ENCODE results near the gene CSTF3. TPM values are rescaled to one million over a fixed set of nuclear protein-coding genes. Genes with fewer than 3 reads are reported as not detected.

CSTF3 gene
- total and polyA plus RNA-seq, 9 of the 15 experiments (the other 6 are each of a cell fraction or from before 2014, with no cell fraction given) = 37.0 to 111 (median 61.0) TPM

DNA sequence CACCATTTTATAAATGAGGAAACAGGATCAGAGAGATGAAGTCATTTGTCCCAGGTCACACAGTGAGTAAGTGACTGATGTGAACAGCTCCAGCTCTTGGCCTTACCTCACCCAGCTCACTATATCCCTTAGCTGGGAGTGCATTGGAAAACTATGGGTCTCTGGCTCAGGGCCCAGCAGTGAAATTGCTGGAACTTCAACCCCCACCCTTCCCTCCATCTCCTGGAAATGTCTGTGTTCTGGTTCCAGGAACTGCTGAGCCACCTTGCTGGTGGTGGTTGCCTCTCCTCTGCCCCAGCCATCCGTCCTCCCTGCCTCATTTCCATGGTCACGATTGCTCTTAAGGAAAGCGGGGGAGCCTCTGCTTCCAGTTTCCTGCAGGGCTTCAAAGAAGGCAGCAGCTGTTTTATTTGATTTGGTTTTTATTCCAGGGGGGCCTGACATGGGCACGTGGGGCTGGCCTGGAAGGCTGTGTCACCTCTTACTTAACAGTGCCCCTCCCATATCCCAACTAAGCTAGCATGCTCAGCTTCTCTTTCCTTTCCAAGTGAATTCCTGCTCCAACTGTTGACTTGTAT, 46.2 kb upstream of the CSTF3 start (continued):
- no peak for TF ChIP-seq TCF3 (CRISPR knock-in tag; IDR thresholded peaks at IDR 0.05)
- no peak for TF ChIP-seq STAT5A (IDR thresholded peaks at IDR 0.05; ENCODE audit: borderline replicate concordance, low read length)
- TF ChIP-seq ZNF830 (CRISPR knock-in tag; IDR thresholded peaks at IDR 0.05) = no peak
- TF ChIP-seq SP2 (IDR thresholded peaks at IDR 0.05; ENCODE audit: extremely low read depth, low read depth, low read length, poor library complexity, severe bottlenecking) = no peak
- TF ChIP-seq MTA3 (IDR thresholded peaks at IDR 0.05; ENCODE audit: borderline replicate concordance) = no peak
- no peak for TF ChIP-seq PHB (CRISPR knock-in tag; IDR thresholded peaks at IDR 0.05)
- no peak for TF ChIP-seq PHF21A (IDR thresholded peaks at IDR 0.05; ENCODE audit: borderline replicate concordance, low read depth)
- peak; percentile 78 for TF ChIP-seq BCOR (IDR thresholded peaks at IDR 0.05)
- peak; percentile 68 for TF ChIP-seq NFIC (IDR thresholded peaks at IDR 0.05)
- TF ChIP-seq JUNB (CRISPR knock-in tag; conservative IDR thresholded peaks at IDR 0.05) = no peak
- TF ChIP-seq, protein P1, sequence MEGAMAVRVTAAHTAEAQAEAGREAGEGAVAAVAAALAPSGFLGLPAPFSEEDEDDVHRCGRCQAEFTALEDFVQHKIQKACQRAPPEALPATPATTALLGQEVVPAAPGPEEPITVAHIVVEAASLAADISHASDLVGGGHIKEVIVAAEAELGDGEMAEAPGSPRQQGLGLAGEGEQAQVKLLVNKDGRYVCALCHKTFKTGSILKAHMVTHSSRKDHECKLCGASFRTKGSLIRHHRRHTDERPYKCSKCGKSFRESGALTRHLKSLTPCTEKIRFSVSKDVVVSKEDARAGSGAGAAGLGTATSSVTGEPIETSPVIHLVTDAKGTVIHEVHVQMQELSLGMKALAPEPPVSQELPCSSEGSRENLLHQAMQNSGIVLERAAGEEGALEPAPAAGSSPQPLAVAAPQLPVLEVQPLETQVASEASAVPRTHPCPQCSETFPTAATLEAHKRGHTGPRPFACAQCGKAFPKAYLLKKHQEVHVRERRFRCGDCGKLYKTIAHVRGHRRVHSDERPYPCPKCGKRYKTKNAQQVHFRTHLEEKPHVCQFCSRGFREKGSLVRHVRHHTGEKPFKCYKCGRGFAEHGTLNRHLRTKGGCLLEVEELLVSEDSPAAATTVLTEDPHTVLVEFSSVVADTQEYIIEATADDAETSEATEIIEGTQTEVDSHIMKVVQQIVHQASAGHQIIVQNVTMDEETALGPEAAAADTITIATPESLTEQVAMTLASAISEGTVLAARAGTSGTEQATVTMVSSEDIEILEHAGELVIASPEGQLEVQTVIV (CRISPR knock-in tag; IDR thresholded peaks at IDR 0.05; ENCODE audit: borderline replicate concordance) = no peak
- no peak for TF ChIP-seq MXI1 (IDR thresholded peaks at IDR 0.05; ENCODE audit: low read depth, low read length)
- TF ChIP-seq, protein P2, sequence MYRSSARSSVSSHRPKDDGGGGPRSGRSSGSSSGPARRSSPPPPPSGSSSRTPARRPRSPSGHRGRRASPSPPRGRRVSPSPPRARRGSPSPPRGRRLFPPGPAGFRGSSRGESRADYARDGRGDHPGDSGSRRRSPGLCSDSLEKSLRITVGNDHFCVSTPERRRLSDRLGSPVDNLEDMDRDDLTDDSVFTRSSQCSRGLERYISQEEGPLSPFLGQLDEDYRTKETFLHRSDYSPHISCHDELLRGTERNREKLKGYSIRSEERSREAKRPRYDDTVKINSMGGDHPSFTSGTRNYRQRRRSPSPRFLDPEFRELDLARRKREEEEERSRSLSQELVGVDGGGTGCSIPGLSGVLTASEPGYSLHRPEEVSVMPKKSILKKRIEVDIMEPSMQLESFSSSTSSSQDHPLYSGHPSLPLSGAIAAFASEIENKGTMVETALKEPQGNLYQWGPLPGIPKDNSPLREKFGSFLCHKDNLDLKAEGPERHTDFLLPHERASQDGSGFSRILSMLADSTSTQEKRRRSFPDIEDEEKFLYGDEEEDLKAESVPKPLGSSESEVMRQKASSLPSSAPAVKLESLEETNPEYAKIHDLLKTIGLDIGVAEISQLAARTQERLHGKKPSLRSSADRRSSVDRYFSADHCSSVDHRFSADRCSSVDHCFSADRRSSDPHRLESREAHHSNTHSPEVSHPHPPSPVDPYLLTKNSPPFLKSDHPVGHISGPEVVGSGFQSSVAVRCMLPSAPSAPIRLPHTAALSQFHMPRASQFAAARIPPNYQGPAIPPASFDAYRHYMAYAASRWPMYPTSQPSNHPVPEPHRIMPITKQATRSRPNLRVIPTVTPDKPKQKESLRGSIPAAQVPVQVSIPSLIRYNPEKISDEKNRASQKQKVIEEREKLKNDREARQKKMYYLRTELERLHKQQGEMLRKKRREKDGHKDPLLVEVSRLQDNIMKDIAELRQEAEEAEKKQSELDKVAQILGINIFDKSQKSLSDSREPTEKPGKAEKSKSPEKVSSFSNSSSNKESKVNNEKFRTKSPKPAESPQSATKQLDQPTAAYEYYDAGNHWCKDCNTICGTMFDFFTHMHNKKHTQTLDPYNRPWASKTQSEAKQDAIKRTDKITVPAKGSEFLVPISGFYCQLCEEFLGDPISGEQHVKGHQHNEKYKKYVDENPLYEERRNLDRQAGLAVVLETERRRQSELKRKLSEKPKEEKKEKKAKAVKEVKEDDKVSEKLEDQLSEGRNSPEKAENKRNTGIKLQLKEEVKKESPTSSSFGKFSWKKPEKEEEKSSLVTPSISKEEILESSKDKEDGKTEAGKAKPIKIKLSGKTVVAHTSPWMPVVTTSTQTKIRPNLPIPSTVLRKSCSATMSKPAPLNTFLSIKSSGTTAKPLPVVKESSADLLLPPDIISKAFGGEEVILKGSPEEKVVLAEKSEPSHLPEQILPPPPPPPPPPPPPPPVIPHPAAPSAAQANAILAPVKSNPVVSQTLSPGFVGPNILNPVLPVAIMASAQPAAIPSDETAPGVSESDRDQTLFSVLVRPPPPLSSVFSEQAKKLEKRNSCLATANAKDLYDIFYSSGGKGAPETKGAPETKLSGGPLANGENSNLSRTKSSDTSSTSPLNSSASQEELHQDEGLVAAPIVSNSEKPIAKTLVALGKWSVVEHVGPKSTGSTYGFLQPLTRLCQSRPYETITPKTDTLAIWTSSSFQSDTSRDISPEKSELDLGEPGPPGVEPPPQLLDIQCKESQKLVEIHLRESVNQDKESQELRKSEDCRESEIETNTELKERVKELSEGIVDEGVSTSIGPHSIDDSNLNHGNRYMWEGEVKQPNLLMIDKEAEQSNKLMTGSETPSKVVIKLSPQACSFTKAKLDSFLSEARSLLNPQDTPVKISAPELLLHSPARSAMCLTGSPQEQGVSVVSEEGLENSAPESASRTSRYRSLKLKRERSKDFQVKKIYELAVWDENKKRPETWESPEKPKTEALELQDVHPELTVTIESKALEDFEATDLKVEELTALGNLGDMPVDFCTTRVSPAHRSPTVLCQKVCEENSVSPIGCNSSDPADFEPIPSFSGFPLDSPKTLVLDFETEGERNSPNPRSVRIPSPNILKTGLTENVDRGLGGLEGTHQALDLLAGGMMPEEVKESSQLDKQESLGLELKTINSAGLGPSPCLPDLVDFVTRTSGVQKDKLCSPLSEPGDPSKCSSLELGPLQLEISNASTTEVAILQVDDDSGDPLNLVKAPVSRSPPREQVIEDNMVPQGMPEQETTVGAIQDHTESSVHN (IDR thresholded peaks at IDR 0.05; ENCODE audit: borderline replicate concordance in 1 of 2, low read depth in 1 of 2) = no peak
- no peak for TF ChIP-seq ZNF586 (CRISPR knock-in tag; conservative IDR thresholded peaks at IDR 0.05)
- peak; percentile 57; the same call in 1 of the 2 replicates for TF ChIP-seq SMARCA5 (IDR thresholded peaks at IDR 0.05)
- TF ChIP-seq HDAC1 (IDR thresholded peaks at IDR 0.05) = no peak
- TF ChIP-seq MYNN (IDR thresholded peaks at IDR 0.05) = no peak
- TF ChIP-seq MYNN (CRISPR knock-in tag; IDR thresholded peaks at IDR 0.05) = no peak
- no peak for TF ChIP-seq GABPB2 (CRISPR knock-in tag; conservative IDR thresholded peaks at IDR 0.05)
- TF ChIP-seq ZC3H4 (CRISPR knock-in tag; IDR thresholded peaks at IDR 0.05; ENCODE audit: borderline replicate concordance) = no peak
- no peak for TF ChIP-seq TEAD4 (IDR thresholded peaks at IDR 0.05; ENCODE audit: low read length)
- no peak for TF ChIP-seq TEAD4 (CRISPR knock-in tag; IDR thresholded peaks at IDR 0.05; ENCODE audit: borderline replicate concordance)
